GM18505 (cell line): ENCODE measurements around the gene KAT8.

Experiments used
- ATAC-seq: cut with Tn5 transposase; IDR thresholded peaks from one replicate; pipeline ENCODE4 v1.9.1; 2021; ENCODE audit not compliant: unreplicated experiment
- POLR2A ChIP-seq: IDR thresholded peaks from 4 replicates; pipeline ENCODE4 v1.6.1; 2011; ENCODE audit warnings: borderline replicate concordance; ENCODE audit not compliant: insufficient read depth, insufficient read length; ENCODE audit errors: extremely low read depth

Gene KAT8

GRCh38 chr16:31118223-31119155 lies 1.0 kb downstream of the KAT8 start:
- no peak for ATAC-seq
- no peak for TF ChIP-seq POLR2A

GRCh38 chr16:31120129-31120528 lies 2.7 kb downstream of the KAT8 start:
- no peak for TF ChIP-seq POLR2A
- ATAC-seq, result no peak

DNA sequence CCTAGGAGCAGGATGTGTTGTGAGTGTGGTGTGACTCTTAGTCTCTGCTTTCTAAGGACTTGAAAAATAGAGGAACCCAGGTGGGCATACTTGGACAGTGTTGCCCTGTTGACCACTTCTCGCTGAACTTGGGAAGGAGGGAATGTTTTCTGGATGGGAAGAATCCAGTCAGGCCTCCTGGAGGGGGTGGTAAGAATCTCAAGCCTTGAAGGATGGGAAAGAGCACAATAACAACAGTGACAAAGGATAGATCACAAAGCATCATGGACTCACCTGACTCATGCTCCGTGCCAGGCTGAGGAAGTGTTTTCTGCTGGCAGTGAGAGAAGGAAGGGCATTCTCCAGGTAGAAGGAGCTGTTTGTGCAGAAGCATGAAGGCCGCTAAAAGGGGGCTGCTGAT lies 8.4 kb downstream of the KAT8 start:
- no peak for TF ChIP-seq POLR2A
- ATAC-seq, result no peak

DNA sequence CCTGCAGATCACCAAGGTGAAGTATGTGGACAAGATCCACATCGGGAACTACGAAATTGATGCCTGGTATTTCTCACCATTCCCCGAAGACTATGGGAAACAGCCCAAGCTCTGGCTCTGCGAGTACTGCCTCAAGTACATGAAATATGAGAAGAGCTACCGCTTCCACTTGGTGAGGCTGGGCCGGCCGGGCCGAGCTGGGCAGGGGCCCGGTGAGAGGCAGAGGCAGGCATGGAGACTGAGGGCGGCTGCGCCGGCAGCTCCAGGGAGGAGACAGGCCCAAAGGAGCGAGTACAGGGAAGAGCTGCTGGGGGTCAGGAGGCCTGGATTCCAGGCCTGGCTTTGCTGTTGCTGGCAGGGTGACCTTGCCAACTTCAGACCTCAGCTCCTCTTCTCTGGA lies 9.7 kb downstream of the KAT8 start:
- no peak for ATAC-seq
- TF ChIP-seq POLR2A, result no peak

DNA sequence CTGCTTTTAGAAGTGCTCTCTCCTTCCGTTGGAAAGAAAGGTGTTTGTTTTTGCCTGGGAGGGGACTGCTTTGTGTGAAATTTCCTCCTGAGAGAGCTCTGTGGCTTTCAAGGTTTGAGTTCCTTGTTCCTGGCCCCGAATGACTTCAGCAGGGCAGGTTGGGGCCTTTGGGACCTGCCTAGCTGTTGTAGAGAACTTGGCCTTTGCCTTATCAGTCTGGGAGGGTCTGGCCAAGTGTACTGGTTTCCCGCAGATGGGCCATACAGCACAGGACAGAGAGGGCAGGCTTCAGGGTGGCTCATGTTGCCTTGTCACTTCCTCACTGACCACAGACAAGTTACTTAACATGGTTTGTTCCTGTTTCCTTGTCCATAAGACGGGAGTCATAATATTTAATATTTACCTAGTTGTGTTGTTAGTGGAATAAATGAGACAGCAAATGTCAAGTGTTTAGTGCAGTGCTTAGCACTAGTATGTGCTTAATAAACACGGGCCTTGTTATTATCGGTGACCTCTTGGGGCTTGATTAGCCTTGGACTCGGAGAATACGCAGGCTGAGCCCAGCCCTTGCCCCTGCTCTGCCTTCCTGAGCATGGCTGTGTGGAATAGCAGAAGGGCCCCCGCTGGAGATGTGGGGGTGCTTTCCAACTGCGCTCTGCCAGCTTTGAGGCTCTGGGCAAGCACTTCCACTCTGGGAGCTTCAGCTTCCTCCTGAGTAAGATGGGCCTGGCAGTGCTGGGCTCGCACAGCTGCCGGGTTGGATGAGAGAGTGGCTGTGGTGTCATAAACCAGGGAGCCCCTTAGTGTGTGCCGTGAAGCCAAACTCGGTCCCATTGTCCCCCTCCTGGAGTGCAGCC lies 11.5 kb downstream of the KAT8 start:
- no peak for ATAC-seq
- no peak for TF ChIP-seq POLR2A

GRCh38 chr16:31129568-31130335 lies 12.3 kb downstream of the KAT8 start:
- no peak for ATAC-seq
- no peak for TF ChIP-seq POLR2A

DNA sequence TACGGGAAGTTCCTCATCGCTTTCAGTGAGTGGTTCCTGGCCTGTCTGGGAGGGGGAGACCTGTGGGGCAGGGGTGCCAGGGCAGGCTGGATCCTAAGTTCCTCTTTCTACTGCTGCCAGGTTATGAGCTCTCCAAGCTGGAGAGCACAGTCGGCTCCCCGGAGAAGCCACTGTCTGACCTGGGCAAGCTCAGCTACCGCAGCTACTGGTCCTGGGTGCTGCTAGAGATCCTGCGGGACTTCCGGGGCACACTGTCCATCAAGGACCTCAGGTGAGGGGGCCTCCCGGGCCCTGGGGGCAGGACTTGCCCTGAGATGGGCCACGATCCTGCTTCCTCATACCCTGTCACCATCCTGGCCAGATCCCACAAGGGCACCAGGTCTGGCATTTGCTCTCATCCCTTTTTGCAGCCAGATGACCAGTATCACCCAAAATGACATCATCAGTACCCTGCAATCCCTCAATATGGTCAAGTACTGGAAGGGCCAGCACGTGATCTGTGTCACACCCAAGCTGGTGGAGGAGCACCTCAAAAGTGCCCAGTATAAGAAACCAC lies 12.9 kb downstream of the KAT8 start:
- ATAC-seq, result no peak
- TF ChIP-seq POLR2A, result no peak

DNA sequence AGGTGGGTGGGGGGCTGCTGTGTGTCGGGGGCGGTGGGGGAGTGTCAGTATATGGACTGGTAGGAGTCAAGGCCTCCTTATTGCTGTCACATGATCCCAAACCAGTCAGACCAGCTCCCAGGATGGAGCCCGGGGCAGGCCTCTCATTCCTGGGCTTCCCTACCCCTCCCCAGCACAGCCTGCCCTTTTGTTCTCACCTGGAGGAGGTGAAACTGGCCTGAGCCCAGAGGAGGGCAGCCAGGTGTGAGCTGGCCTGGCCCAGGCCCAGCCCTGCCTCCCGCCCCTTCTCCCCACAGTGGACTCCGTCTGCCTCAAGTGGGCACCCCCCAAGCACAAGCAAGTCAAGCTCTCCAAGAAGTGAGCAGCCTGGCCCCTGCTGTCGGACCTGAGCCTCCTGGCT lies 13.4 kb downstream of the KAT8 start:
- no peak for TF ChIP-seq POLR2A
- no peak for ATAC-seq

DNA sequence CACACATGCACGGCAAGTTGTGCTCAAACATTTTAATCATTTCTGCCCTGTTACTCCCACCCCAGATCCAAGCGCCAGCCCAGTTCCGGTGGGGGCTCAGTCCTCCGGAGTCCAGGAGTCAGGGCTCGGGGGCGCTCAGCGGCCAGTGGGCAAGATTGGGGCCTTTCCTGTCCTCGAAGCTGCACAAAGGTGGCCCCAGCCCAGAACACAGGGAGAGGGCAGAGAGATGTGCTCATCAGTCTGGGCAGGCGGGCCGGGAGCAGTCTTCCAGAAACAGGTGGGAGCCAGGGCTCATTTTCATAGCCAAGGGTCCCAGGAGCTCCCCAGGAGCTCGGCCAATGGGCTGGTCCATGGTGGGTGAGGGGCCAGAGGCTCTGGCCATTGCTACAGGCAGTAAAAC lies 14.0 kb downstream of the KAT8 start:
- no peak for ATAC-seq
- no peak for TF ChIP-seq POLR2A

DNA sequence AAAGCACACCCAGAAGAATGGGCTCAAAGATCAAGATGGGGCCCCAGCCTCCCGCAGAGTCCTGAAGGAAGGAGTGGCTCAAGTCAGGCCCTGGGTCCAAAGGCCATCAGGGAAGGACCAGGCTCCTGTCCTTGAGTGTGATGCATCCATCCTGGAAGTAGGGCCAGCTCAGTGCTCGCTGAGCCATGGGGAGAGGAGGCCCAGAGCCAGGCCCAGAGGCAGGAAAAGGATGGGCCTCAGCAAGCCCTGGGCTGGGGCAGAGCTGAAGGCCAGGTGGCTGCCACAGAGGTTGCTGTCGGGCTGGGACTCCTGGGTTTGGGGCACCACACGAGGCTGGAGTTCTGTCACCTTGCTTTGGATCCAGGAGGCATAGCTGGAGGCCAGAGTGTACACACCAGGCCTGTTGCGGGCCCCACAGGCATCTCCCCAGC lies 14.4 kb downstream of the KAT8 start:
- TF ChIP-seq POLR2A, result no peak
- no peak for ATAC-seq

GRCh38 chr16:31132303-31132979 lies 15.0 kb downstream of the KAT8 start:
- no peak for ATAC-seq
- TF ChIP-seq POLR2A, result no peak

DNA sequence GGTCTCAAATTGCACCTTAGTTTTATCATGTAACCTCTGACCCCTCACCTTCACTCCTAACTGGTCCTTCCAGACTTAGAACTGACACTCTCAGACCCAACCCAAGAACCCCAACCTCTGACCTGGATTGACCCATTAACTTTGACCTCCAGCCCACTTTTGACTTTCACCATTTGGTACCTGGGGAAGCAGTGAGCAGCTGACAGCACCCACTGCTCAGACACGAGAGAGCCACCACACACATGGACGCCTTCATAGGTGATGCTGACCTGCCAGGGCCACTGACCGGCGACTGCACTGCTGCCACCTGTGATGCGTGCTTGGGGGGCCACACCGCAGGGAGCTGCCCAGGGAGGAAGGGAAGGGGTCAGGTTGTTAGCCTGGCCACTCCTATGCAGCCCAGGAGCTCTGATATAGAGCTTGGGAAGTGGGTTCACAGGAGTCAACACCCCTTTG lies 15.6 kb downstream of the KAT8 start:
- no peak for TF ChIP-seq POLR2A
- ATAC-seq, result no peak
